Measurements from ENCODE around the gene EGFL7. TPM values are rescaled to one million over a fixed set of nuclear protein-coding genes. Genes with fewer than 3 reads are reported as not detected.

Gene EGFL7
- total RNA-seq, 1 donor from 2014 or later, result 2.8 TPM

DNA sequence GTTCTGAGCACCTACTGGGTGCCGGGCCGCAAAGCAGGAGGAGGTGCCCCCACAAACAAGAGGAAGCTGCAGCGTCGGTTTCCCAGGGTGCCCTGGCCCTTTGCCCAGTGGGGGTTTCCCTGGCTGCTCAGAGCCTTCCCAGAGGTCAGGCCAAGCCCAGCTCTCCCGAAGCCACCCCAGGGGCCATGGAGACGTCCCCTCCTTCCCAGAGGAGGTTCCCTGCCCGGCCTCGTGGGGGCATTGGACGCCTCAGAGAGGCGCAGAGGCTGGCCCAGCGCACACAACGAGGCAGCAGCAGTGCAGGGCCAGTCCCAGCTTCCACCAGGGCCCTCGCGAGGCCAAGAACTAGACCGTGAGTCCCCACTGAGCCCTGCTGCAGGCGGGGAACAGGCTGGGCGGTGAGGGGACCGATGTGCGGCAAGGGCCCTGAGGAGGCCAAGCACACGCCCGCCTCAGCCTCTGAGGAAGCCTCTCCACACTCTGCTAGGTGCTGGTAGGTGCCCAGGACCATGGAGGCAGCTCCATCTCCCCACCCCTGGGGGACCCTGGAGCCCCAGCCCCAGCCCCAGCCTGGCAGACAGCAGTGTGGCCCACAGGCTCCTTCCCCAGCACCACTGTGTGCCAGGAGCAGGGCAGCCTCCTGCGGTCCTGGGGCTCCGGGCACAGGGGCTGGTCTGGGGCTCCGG is 56.6 kb downstream of the EGFL7 start:
- intact Hi-C loops (cut with micrococcal nuclease), result no loop called here
- DNase-seq (ENCODE audit: low spot score), result no peak
- peaks cover 2% of the 10 kb centered on the region for H3K4me1 Mint-ChIP-seq (ENCODE audit: low read depth)
- H3K9me3 Mint-ChIP-seq, result no peaks in the 10 kb centered on the region
- peaks cover 12% of the 10 kb centered on the region for H3K36me3 Mint-ChIP-seq (ENCODE audit: low read depth)
- H3K27me3 Mint-ChIP-seq (ENCODE audit: low read depth), result peaks cover 3% of the 10 kb centered on the region
- no peak overlapping the region for H3K4me3 Mint-ChIP-seq (ENCODE audit: low read depth)
- H3K27ac Mint-ChIP-seq, result no peak overlapping the region

DNA sequence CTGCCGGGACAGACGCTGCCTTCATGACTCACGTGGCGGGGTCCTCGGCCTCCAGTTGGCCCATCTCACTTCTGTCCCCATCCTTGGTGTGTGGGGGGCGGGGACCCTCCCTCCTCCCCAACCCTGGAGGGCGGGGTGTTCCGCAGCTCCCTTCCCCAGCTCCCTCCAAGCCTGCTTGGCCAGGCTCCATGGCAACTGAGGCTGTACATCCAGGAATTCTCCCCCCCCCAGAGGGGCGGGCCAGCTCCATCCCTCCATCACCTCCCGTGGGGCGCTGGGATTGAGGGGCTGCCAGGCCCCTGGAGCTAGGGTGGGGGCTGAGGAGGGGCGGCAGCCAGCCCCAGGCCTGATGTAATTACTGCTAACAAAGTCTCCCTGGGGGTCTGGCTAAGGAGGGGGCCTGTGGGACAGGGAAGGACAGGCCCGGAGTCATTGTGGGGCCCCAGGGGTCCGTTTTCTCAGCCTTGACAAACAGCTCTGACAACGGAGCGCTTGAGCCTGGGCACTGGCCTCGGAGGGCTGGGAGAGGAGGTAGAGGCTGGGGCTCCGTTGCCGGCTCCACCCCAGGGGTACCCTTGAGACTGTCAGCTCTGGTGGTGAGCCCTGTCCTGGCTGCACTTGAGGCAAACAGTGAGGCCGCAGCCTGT is 57.7 kb downstream of the EGFL7 start:
- intact Hi-C loops (cut with micrococcal nuclease), result no loop called here
- H3K4me3 Mint-ChIP-seq (ENCODE audit: low read depth), result no peak overlapping the region
- H3K4me1 Mint-ChIP-seq (ENCODE audit: low read depth), result peaks cover 3% of the 10 kb centered on the region
- H3K9me3 Mint-ChIP-seq, result no peaks in the 10 kb centered on the region
- no peak for DNase-seq (ENCODE audit: low spot score)
- peaks cover 3% of the 10 kb centered on the region for H3K27me3 Mint-ChIP-seq (ENCODE audit: low read depth)
- peaks cover 19% of the 10 kb centered on the region for H3K36me3 Mint-ChIP-seq (ENCODE audit: low read depth)
- no peak overlapping the region for H3K27ac Mint-ChIP-seq

DNA sequence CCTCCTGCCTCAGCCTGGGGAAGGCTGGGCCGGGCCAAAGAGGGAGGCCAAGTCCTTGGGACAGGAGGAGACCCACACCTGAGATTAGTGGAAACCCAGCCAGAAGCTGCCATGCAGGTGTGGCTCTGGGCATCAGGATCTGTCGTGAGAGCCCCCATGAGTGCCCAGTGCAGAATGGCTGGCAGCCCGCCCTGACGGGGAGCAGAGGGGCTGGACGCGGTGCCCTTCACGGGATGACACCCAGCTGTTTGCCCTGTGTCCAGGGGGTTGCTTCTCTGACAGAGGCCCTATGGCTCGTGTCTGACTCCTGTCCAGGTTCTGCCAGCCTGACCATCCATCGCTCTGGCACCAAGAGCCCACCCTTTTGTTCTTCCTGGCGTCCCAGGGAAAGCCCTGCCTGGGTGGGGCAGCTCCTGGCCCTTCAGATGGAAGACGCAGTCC is 58.2 kb downstream of the EGFL7 start:
- H3K4me3 Mint-ChIP-seq (ENCODE audit: low read depth), result no peak overlapping the region
- peaks cover 25% of the 10 kb centered on the region for H3K36me3 Mint-ChIP-seq (ENCODE audit: low read depth)
- H3K27me3 Mint-ChIP-seq (ENCODE audit: low read depth), result peaks cover under 1% of the 10 kb centered on the region
- H3K9me3 Mint-ChIP-seq, result no peaks in the 10 kb centered on the region
- H3K27ac Mint-ChIP-seq, result no peak overlapping the region
- intact Hi-C loops (cut with micrococcal nuclease), result no loop called here
- DNase-seq (ENCODE audit: low spot score), result no peak
- H3K4me1 Mint-ChIP-seq (ENCODE audit: low read depth), result peaks cover 5% of the 10 kb centered on the region

DNA sequence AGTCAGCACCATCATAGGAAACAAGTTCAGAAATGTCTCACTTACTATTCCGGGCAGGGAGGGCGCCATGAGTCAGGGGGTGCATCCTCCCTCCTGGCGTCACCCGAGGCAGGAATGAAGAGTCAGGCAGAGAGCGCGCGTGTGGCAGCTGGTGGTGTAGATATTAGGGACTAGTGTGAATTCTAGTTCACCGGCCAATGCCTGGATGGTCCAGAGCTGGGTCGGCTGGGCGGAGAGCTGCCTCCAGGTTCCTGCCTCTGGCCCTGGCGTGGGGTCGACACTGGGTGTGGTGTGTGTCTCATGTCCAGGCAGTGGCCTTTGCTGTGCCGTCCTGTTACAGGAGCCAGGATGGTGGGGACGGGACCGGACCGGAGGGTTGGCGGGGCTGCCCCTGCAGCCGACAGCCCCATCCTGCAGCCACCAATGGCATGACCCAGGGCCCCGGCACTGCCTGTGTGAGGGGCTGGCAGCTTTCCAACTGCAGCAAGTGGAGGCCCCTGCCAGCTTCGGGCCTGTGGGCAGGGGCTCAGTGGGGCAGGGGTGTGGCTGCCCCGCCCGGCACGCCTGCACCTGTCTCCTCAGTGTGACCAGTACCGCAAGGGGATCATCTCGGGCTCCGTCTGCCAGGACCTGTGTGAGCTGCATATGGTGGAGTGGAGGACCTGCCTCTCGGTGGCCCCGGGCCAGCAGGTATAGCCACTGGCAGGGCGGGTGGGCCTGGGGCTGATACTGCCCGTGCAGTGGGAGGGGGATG is 58.8 kb downstream of the EGFL7 start:
- Mint-ChIP-seq H3K27ac (no peak overlapping the region), H3K27me3 (ENCODE audit: low read depth) (no peaks in the 10 kb centered on the region), H3K4me3 (ENCODE audit: low read depth) (no peak overlapping the region), H3K9me3 (no peaks in the 10 kb centered on the region), H3K4me1 (ENCODE audit: low read depth) (peaks cover 7% of the 10 kb centered on the region), H3K36me3 (ENCODE audit: low read depth) (peaks cover 31% of the 10 kb centered on the region)
- no peak for DNase-seq (ENCODE audit: low spot score)
- intact Hi-C loops (cut with micrococcal nuclease), result no loop called here

Other genes starting within 250 kb of the EGFL7 start
- 20.8 and 21.8 TPM in 2 replicates for gene INPP5E, start 223.1 kb upstream of the EGFL7 start, total RNA-seq
- gene SEC16A, start 179.9 kb upstream of the EGFL7 start, total RNA-seq, result 74.5 and 77.5 TPM in 2 replicates
- gene NOTCH1, start 116.9 kb upstream of the EGFL7 start, total RNA-seq, result 81.3 and 83.8 TPM in 2 replicates
- 38.3 and 40.5 TPM in 2 replicates for gene AGPAT2, start 24.5 kb downstream of the EGFL7 start, total RNA-seq
- 3.1 and 3.4 TPM in 2 replicates for gene DIPK1B, start 49.7 kb downstream of the EGFL7 start, total RNA-seq
- gene LCN10, start 80.0 kb downstream of the EGFL7 start, total RNA-seq, result 1.2 and 1.7 TPM in 2 replicates
- gene LCN6, start 85.6 kb downstream of the EGFL7 start, total RNA-seq, result not detected in 2 replicates
- gene LCN8, start 95.3 kb downstream of the EGFL7 start, total RNA-seq, result not detected in 2 replicates
- not detected in 2 replicates for gene LCN15, start 101.6 kb downstream of the EGFL7 start, total RNA-seq
- 34.4 and 34.7 TPM in 2 replicates for gene TMEM141, start 128.4 kb downstream of the EGFL7 start, total RNA-seq
- 0.11 TPM in 1 of 2 replicates, not detected in the other for gene CCDC183, start 133.4 kb downstream of the EGFL7 start, total RNA-seq
- gene RABL6, start 145.0 kb downstream of the EGFL7 start, total RNA-seq, result 108 and 111 TPM in 2 replicates
- 5.0 and 5.1 TPM in 2 replicates for gene AJM1, start 179.6 kb downstream of the EGFL7 start, total RNA-seq
- gene PHPT1, start 186.5 kb downstream of the EGFL7 start, total RNA-seq, result 127 and 133 TPM in 2 replicates
- gene MAMDC4, start 189.4 kb downstream of the EGFL7 start, total RNA-seq, result 19.0 and 21.0 TPM in 2 replicates
- 381 and 410 TPM in 2 replicates for gene EDF1, start 203.4 kb downstream of the EGFL7 start, total RNA-seq
- gene TRAF2, start 223.6 kb downstream of the EGFL7 start, total RNA-seq, result 59.5 and 60.4 TPM in 2 replicates

Measured in activated T-helper 2 cell treated with anti-CD3 and anti-CD28 coated beads, Interferon-gamma antibody, Interleukin-2, Interleukin-4, amounts not matched to agents 10 μg/mL and 5 μg/mL and 100 μg/mL, durations not matched to agents 14 hours and 24 hours and 36 hours (primary cell).